Activated CD8-positive, alpha-beta memory T cell treated with anti-CD3 and anti-CD28 coated beads, Interleukin-2, amount 50 U/mL, for 24 hours (primary cell): ENCODE data around the gene ARMC3.
"Not testable (repeated sequence)": the region's sequence is repeated elsewhere in the genome, so short reads cannot be mapped to it uniquely, and the experiment has no call there.

Experiments used
- DNase-seq: peaks from one replicate; pipeline ENCODE4 v3.0.0-alpha.2; 2020; ENCODE audit errors: extremely low read depth

The ARMC3 gene, protein sequence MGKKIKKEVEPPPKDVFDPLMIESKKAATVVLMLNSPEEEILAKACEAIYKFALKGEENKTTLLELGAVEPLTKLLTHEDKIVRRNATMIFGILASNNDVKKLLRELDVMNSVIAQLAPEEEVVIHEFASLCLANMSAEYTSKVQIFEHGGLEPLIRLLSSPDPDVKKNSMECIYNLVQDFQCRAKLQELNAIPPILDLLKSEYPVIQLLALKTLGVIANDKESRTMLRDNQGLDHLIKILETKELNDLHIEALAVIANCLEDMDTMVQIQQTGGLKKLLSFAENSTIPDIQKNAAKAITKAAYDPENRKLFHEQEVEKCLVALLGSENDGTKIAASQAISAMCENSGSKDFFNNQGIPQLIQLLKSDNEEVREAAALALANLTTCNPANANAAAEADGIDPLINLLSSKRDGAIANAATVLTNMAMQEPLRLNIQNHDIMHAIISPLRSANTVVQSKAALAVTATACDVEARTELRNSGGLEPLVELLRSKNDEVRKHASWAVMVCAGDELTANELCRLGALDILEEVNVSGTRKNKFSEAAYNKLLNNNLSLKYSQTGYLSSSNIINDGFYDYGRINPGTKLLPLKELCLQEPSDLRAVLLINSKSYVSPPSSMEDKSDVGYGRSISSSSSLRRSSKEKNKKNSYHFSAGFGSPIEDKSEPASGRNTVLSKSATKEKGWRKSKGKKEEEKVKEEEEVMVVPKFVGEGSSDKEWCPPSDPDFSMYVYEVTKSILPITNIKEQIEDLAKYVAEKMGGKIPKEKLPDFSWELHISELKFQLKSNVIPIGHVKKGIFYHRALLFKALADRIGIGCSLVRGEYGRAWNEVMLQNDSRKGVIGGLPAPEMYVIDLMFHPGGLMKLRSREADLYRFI

DNA sequence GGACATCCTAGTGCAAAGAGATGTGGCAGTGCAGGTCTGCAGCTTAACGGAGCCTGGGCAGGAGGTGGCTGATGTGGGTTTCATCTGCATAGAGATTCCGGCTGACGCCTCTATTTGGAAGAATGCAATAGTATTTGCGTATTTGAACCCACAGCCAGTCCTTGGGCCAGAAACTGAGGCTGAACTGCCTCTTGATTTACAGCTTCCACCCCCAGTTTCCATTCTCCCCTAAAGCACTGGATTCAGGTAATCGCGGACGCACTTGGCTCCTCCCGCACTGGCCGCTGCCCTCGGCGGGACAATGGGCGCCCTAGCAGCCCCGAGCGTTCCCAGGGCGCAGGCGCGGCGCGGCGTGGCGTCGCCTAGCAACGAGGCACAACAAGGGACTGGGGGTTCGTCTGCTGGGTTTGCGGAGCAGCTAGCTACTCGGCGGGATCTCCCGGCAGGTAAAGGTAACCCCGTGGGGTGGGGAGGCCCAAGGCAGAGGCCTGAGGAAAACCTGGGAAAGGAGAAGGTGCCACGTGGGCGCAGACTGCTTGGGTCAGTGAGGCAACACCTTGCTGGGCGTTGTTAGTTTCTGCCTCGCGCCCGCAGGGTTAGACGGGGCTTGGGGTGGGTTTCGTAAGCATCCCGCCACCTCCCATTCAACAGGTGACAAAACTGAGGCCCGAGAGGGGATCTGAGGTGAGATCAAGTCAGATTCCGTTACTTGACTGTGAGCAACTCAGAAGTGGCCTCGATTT is at the start of gene ARMC3:
TSS of gene ARMC3 (plus strand) at position 393 of the 743 bp plus-strand sequence. CDS start 3,944 bp downstream, outside the sequence.
- peak; percentile 38 for DNase-seq

DNA sequence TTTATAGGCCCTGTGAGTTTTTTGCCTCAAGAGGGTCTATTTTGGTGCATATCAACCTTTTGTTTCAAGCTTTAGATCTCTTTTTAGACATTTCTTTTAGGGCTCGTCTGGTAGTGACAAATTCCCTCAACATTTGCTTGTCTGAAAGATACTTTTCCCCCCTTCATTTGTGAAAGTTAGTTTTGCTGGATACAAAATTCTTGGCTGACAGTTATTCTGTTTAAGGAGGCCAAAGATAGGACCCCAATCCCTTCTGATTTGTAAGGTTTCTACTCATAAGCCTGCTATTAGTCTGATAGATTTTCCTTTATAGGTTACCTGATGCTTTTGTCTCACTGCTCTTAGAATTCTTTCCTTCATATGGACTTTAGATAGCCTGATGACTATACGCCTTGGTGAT is 36.1 kb upstream of the ARMC3 start:
- DNase-seq: no peak

DNA sequence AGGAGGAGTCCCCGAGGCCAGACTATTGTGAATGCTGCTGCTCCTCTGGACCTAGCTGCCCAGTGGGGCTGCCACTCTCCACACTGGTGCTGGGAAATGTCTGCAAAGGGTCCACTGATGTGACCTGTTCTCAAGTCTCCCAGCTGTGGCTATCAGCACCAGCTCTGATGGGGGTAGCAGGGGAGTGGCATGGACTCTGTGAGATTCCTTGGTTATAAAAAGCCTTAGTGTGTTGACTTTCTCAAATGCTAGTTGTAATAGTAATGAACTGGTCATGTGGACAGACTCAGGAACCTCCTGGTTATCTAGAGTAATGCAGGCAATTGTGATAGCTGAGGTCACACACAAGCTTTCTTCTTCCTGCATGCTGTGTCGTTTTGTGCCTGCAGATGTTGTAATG is 34.1 kb upstream of the ARMC3 start:
- DNase-seq: no peak

DNA sequence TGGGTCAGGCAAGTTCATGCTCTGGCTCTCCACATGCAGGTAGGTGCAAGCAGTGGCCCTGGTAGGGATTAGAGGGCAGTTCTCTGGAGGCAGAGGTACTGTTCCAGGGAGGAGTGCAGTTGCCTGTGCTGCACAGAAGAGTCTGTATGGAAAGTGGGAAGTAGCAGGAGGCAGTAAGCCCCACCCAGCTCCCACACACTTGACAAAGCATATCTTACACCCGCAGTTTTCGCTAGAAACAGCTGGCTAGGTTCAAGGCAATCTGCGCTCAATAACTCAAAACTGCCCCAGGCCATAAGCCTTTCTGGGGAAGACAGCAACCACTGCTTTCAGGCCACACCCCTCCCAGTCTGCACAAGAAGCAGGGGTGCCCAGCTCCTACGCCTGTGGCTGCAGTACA is 33.1 kb upstream of the ARMC3 start:
- DNase-seq: no peak

DNA sequence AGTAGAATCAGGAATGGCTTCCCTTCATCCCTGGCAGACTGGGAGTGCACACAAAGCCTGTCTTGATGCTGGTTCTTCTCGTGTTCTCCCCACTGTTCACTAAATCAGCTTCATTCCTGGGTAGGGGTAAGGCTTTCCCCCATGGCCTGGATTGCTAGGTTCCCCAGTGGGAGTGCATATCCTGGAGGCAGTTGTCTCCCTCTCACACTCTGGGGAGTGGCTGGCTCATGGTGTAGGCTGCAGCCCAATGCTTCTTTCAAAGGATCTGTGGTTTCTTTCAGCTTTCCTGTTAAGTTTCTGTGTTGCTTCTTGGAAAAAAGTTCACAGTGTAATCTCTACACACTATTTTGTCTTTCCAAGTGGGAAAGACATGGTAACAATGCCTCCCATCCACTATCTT is 32.6 kb upstream of the ARMC3 start:
- no peak for DNase-seq

DNA sequence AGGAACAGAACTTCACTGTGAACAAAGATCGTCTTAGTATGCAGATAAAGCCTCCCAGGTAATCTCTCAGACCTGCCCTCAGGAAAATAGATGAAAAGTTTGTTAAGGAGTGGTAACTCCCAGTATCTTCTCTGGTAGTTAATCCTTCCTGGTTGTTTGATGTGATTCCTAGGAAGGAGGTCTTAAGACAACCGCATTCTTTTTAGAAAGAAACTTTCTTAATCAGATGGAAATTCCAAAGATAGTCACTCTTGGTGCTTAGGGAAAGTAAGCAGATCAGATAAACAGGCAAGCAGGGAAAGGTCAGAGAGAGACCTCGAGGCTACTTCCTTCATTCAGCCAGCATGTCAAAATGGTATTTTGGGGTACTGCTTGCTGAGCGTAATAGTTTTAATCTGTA is 30.5 kb upstream of the ARMC3 start:
- no peak for DNase-seq

DNA sequence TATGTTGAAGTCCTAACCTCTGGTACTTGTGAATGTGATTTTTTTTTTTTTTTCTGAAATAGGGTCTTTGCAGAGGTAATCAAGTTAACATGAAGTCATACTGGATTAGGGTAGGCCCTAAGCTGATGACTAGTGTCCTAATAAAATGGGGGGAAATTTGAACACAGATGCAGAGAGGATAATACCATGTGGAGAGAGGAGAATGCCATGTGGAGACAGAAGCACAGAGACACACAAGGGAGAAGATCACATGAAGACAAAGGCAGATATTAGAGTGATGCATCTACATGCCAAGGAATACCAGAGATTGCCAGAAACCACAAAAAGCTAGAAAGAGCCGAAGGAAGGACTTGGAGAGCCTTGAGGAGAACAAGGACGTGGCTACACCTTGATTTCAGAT is 28.5 kb upstream of the ARMC3 start:
- DNase-seq: no peak

DNA sequence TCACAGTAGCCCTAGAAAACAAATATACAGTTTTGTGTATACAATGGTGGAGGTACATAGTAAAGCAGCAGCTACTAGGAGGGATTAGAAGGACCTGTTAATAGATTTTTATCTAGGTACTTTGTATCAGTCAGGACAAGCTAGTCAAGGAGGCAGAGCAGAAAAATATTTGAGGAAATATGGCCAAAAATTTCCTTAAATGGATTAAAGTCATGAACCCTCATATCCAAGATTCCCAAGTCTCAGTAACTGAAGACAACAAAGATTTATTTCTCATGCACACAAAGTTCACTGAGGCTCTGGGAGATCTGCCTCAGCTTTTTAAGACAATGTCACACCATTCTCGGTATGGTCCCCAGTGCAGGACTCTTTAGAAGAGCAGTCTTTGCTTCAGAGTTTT is 28.1 kb upstream of the ARMC3 start:
- DNase-seq: no peak

DNA sequence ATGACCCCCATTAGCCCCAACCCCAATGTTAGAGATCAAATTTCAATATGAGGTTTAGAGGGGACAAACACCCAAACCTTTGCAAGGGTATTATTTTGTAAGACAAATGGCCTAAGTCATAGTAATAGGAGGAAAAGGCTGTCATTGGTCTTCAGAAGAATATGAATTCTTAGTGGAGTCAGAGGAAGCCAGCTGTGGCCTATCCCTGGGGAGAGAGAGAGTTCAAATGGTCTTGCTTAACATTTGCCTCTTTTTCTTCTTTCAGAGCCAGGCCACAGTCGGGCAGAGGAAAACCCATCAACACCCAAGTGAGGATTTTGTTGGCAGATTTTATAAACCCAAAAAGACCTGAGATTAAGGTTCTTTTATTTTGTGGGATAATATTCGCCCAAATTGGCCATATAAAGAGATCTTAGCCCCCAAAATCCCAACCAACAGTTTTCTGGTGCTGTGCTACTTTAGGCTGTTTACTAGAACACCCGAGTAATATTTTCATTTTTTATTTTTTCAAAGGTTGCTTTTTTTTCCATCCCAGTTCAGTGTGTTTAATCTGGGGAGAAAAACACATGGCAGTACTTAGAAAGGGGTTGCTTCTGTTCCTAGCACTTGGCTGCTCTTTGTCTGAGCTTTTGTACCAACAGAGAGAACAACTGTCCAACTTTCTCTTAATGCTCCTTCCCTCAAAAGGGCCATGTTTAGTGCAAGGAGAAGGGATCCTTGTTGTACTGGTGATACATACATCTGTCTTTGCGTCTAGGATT is 26.8 kb upstream of the ARMC3 start:
- no peak for DNase-seq

DNA sequence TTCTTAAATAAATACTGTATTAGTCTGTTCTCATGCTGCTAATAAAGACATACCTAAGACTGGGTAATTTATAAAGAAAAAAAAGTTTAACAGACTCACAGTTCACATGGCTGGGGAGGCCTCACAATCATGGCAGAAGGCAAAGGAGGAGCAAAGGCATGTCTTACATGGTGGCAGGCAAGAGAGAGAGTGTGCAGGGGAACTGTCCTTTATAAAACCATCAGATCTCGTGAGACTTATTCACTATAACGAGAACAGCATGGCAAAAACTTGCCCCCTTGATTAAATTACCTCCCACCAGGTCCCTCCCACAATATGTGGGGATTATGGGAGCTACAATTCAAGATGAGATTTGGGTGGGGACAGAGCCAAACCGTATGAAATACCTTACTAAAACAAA is 25.7 kb upstream of the ARMC3 start:
- not testable (repeated sequence) for DNase-seq

DNA sequence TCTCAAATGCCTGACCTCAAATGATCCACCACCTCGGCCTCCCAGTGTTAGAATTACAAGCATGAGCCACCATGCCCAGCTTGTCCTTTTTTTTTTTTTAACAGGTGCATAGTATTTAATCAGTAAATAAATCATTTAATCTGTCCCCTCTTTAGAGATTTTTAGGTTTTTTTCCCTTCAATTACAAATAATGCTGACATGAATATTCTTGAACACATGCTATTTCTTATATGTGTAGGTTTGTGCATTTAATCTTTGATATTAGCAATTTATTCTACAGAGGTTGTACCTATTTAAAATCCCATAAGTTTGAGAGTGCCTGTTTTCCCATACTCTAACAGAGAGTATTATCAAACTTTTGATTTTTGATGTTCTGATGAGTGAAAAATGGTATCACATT is 24.2 kb upstream of the ARMC3 start:
- no peak for DNase-seq

DNA sequence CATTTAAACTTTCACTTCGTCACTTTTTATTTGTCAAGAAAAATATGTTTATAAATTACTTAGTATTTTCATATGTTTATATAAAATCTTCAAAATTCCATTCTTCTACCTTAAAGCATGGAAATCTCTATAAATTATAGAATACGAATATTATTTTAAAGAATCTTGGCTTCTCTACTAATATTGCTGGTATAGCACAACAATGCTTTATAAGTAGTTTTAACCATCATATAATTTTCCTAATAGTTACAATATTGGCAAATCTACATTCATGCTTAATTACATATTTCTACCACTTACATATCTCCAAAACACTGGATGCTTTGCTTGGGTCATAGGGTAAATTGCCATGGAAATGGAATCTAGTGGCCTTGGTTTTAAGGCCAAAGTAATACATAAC is 21.1 kb upstream of the ARMC3 start:
- no peak for DNase-seq

DNA sequence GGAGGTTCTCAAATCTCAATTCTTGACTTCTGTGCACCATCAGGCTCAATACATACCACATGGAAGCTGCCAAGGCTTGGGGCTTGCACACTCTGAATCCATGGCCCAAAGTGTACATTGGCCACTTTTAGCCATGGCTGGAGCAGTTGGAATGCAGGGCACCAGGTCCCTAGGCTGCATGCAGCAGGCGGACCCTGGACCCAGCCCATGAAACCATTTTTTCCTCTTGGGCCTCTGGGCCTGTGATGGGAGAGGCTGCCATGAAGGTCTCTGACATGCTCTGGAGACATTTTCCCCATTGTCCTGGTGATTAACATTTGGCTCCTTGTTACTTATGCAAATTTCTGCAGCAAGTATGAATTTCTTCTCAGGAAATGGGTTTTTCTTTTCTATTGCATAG is 19.0 kb upstream of the ARMC3 start:
- DNase-seq: no peak

DNA sequence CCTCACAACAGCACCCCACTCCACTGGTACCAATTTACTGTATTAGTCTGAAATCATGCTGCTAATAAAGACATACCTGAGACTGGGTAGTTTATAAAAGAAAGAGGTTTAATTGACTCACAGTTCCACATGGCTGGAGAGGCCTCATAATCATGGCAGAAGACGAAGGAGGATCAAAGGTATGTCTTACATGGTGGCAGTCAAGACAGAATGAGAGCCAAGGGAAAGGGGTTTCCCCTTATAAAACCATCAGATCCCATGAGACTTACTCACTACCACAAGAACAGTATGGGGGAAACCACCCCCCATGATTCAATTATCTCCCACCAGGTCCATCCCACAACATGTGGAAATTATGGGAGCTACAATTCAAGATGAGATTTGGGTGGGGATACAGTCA is 18.2 kb upstream of the ARMC3 start:
- DNase-seq: not testable (repeated sequence)

DNA sequence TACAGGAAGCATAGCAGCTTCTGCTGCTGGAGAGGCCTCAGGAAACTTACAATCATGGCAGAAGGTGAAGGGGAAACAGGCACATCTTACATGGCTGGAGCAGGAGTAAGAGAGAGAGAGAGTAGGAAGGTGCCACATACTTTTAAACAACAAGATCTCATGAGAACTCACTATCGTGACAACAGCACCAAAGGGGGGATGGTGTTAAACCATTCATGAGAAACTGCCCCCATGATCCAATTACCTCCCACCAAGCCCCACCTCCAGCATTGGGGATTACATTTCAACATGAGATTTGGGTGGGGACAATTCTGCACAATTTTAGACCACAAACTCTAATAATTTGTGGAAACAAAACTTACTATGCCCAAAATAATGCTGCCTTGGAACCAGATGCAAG is 16.8 kb upstream of the ARMC3 start:
- no peak for DNase-seq

DNA sequence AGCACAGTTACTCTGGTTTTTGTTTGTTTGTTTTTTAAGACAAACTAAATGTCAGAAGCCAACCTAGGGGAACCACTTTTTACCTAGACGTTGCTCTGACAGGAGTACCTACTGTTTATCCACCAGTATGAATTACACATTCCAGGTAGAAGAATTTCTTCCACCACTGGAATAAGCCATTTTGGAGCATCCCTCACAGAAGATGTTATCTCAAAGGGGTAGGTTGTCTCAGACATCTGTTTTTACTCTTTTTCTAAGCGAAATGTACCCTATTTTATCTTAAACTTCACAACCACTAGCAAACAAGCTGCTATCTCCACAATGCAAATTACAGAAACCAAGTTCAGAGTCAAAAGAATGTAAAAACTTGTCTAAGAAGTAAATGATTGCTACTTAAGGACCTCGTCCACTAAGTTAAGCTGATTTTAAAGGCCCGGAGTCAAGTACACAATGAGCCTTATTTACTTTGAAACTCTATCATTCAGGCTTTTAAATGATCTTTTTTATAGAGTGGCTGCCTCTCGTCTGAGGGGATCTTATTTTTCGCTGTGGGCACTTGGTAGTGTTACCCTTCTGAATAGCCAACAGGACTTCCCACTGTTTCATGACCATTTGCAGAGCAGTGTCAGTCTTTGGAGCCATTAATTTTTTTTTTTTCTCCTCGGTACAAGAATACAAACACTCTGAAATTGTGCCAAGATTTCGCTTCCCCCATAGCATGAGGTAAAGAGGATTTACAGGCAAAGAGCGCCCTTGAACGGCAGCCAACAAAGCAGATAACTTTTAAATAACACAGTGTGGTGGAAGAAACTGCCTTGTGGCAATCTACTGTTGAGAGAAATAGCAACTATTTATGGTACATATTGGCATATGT is 15.7 kb upstream of the ARMC3 start:
- DNase-seq: no peak

DNA sequence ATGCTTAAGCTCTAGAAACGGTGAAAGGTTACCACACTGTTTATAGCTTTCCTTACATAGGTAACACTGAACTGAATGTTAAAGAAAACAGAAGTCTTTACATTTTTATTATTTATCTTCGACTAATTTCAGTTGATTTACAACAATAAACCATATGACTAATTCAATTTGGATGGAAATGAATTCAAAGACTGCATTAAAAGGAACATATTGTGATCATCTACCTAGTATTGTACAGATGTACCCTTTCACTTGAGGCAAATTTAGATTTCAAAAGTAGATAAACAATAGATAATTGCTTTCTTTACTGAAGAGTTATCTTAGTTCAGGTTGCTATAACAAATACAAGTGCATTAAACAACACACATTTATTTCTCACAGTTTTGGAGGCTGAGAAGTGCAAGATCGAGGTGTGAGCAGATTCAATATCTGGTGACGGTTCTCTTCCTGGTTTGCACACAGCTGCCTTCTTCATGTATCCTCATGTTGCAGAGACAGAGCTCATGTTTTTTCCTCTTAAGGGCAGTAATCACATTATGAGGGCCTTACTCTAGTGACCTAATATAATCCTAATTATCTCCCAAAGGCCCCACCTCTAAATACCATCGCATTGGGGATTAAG is 15.0 kb upstream of the ARMC3 start:
- DNase-seq: no peak

DNA sequence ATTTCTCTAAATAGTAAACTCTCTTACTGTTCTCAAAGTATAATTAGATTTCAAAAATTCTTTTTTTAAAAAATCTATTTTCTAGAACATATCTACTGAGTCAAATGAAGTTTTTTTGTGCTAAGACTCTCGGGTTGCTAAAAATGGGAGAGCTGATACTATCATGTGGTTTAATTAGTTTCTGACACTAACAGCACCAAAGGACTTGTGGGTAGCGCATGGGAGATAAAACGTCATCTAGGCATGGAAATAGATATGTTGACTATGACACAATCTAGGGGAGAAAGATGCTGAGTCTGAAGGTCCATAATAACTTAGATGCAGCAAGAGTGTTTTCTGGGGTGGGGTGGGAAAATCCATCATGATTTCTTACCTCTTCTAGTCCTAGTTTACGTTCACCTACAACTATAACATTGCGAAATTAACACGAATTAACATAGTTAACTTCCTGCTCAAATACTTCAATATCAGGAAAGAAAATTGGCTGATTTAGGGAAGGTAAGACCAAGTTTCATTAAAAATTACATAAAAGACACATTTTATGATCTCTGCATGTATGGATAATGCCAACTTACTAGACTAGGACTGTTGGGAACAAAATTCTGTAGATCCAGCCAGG is 14.3 kb upstream of the ARMC3 start:
- DNase-seq: no peak

DNA sequence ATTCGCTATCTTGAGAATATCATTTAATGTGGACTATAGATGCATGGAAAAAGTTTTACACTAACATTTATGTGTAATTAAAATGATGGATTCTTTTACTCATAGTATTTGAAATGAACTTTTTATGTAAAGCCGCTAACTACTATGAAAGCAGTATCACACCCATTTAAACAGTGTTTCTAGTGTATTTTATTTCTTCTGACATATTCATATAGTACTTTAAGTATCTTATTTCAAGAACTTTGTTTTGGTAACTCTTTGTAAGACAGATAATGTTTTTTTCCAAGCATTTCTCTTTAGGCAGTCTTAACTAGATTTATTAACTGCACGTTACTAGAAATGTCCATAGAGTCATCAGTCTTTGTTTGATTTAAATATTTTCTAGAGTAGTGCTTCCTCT is 12.5 kb upstream of the ARMC3 start:
- no peak for DNase-seq

DNA sequence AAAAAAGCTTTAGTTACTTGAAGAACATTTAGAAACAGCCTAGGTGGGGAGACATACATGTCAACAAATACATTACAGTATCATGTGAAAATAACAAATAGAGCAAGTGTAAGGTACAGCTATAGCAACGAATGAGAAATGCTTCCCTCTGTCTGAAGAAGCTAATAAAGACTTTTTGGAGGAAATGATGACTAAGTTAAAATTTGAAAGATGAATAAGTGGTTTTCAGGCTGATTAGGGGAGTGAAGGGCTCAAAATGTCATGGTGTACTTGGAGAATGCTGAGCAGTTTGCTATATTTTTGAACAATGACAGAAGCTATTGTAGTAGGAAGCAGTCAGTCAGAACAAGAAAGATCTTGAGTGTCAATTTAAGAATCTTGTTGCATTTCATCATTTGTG is 2.8 kb upstream of the ARMC3 start:
- DNase-seq: no peak
